Measurements from ENCODE around the gene ZNF609. TPM values are rescaled to one million over a fixed set of nuclear protein-coding genes. Genes with fewer than 3 reads are reported as not detected.

Gene ZNF609
- total RNA-seq, 1 experiment from 2014 or later, result 17.7 TPM

GRCh38 chr15:64525828-64526530 is 65.6 kb downstream of the ZNF609 start:
- Histone ChIP-seq H3K4me3 (no peak overlapping the region), H3K36me3 (no peaks in the 10 kb centered on the region; the same call in 1 of the 2 replicates), H3K4me1 (replicated peaks) (peaks cover 22% of the 10 kb centered on the region), H3K27me3 (replicated peaks) (no peaks in the 10 kb centered on the region), H3K9me3 (replicated peaks) (no peaks in the 10 kb centered on the region; the same call in 1 of the 2 replicates), H3K27ac (no peak overlapping the region)
- no peak for DNase-seq (ENCODE audit: low read depth in 1 of 2, low spot score in 2 of 2)

- Histone ChIP-seq H3K36me3 (no peaks in the 10 kb centered on the region; the same call in 1 of the 2 replicates), H3K27ac (peak overlapping the region; percentile 10; the same call in 1 of the 2 replicates), H3K9me3 (replicated peaks) (no peaks in the 10 kb centered on the region), H3K4me1 (replicated peaks) (peaks cover 7% of the 10 kb centered on the region), H3K27me3 (replicated peaks) (no peaks in the 10 kb centered on the region), H3K4me3 (no peak overlapping the region)
- DNase-seq (ENCODE audit: low read depth in 1 of 2, low spot score in 2 of 2), result peak in 1 of 2 experiments; percentile 29
Measured at GRCh38 chr15:64527263-64527984, 67.0 kb downstream of the ZNF609 start.

DNA sequence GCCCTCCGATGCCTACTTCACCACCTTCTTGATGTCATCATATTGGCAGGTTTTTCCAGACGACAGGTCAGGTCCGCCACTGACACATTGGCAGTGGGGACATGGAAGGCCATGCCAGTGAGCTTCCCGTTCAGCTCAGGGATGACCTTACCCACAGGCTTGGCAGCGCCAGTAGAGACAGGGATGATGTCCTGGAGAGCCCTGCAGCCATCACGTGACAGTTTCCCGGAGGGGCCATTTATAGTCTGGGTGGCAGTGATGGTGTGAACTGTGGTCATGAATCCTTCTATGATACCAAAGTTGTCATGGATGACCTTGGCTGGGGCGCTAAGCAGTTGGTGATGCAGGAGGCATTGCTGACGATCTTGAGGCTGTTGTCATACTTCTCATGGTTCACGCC is 68.5 kb downstream of the ZNF609 start:
- Histone ChIP-seq H3K4me3 (no peak overlapping the region), H3K9me3 (replicated peaks) (no peaks in the 10 kb centered on the region), H3K27ac (no peak overlapping the region), H3K36me3 (no peaks in the 10 kb centered on the region; the same call in 1 of the 2 replicates), H3K4me1 (replicated peaks) (peaks cover 6% of the 10 kb centered on the region), H3K27me3 (replicated peaks) (no peaks in the 10 kb centered on the region)
- DNase-seq (ENCODE audit: low read depth in 1 of 2, low spot score in 2 of 2), result no peak

DNA sequence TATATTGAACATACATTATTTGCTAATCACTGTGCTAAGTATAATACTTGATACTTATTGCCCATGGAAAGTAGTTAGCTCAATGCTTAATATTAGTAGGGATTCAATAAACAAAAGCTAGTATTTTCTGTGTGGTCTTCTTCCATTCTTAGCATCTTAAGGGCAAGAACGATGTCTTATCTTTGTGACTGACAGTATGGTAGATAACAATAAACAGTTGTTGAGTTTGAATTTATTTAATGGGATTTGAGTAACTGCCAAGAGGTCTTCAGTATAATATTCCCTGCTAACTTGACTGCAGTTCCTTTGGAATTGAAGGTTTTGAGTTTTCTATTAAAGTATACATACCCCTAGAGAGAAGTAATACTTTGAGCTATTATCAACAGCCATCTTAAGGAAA is 70.1 kb downstream of the ZNF609 start:
- no peak for DNase-seq (ENCODE audit: low read depth in 1 of 2, low spot score in 2 of 2)
- H3K4me3 ChIP-seq, result no peak overlapping the region
- H3K36me3 ChIP-seq, result no peaks in the 10 kb centered on the region; the same call in 1 of the 2 replicates
- peaks cover 8% of the 10 kb centered on the region for H3K4me1 ChIP-seq (replicated peaks)
- no peaks in the 10 kb centered on the region for H3K9me3 ChIP-seq (replicated peaks)
- no peaks in the 10 kb centered on the region for H3K27me3 ChIP-seq (replicated peaks)
- no peak overlapping the region for H3K27ac ChIP-seq

GRCh38 chr15:64530918-64531317 is 70.5 kb downstream of the ZNF609 start:
- H3K27me3 ChIP-seq (replicated peaks), result no peaks in the 10 kb centered on the region
- H3K4me3 ChIP-seq, result no peak overlapping the region
- peaks cover 13% of the 10 kb centered on the region for H3K4me1 ChIP-seq (replicated peaks)
- no peak overlapping the region for H3K27ac ChIP-seq
- H3K9me3 ChIP-seq (replicated peaks), result no peaks in the 10 kb centered on the region
- no peaks in the 10 kb centered on the region; the same call in 1 of the 2 replicates for H3K36me3 ChIP-seq
- DNase-seq (ENCODE audit: low read depth in 1 of 2, low spot score in 2 of 2), result no peak

- Histone ChIP-seq H3K27ac (no peak overlapping the region), H3K27me3 (replicated peaks) (no peaks in the 10 kb centered on the region), H3K4me3 (no peak overlapping the region), H3K4me1 (replicated peaks) (peaks cover 19% of the 10 kb centered on the region), H3K36me3 (no peaks in the 10 kb centered on the region; the same call in 1 of the 2 replicates), H3K9me3 (replicated peaks) (no peaks in the 10 kb centered on the region)
- DNase-seq (ENCODE audit: low read depth in 1 of 2, low spot score in 2 of 2), result no peak
Measured at GRCh38 chr15:64532521-64533315, 72.3 kb downstream of the ZNF609 start.

GRCh38 chr15:64535460-64536243 is 75.3 kb downstream of the ZNF609 start:
- Histone ChIP-seq H3K27me3 (replicated peaks) (no peaks in the 10 kb centered on the region), H3K9me3 (replicated peaks) (no peaks in the 10 kb centered on the region), H3K4me3 (no peak overlapping the region), H3K36me3 (no peaks in the 10 kb centered on the region), H3K4me1 (replicated peaks) (peaks cover 18% of the 10 kb centered on the region), H3K27ac (peak overlapping the region; percentile 18; the same call in 1 of the 2 replicates)
- DNase-seq (ENCODE audit: low read depth in 1 of 2, low spot score in 2 of 2), result no peak

DNA sequence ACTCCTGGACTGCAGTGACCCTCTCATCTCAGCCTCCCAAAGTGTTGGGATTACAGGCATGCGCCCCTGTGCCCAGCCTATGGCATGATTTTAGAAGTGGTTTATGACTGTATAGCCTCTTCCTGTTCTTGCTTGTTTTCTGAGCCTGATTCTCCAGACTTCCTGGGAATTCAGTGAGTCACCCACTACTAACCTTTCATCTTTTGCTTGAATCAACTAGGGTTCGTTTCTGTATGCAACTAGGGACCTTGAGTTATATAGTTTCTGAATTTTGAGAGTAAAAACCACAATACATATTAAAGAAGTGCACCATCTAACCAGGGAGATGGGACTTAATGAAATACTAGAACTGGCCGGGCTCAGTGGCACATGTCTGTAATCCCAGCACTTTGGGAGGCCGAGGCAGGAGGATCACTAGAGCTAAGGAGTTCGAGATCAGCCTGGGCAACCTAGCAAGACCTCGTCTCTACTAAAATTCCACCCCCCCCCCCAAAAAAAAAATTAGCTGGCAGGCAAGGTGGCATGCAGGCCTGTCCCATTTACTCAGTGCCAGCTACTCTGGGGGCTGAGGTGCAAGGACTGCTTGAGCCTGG is 76.0 kb downstream of the ZNF609 start:
- H3K27ac ChIP-seq, result peak overlapping the region; percentile 18
- no peak overlapping the region for H3K4me3 ChIP-seq
- no peaks in the 10 kb centered on the region for H3K36me3 ChIP-seq
- H3K9me3 ChIP-seq (replicated peaks), result no peaks in the 10 kb centered on the region
- DNase-seq (ENCODE audit: low read depth in 1 of 2, low spot score in 2 of 2), result peak; percentile 47 to 72
- peaks cover 18% of the 10 kb centered on the region for H3K4me1 ChIP-seq (replicated peaks)
- H3K27me3 ChIP-seq (replicated peaks), result no peaks in the 10 kb centered on the region

DNA sequence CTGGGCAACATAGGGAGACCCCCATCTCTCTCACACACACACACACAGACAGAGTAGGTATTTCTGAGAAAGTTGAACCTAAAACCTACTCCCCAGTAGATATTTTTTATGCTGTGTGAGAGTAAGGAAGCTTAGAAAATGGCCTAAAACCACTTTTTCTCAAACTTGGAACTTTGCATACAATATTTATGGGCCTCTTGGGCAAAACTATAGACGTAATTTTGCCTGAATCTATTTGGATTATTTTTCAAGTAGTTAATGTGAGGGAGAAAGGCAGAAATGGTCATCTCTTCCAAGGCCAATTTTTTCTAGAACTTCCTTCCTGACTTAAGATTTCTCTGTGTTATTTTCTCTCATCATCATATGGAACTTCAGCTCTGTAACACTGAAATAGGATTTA is 81.7 kb downstream of the ZNF609 start:
- no peaks in the 10 kb centered on the region for H3K36me3 ChIP-seq
- no peaks in the 10 kb centered on the region for H3K9me3 ChIP-seq (replicated peaks)
- no peak overlapping the region for H3K4me3 ChIP-seq
- no peak overlapping the region for H3K27ac ChIP-seq
- no peaks in the 10 kb centered on the region for H3K27me3 ChIP-seq (replicated peaks)
- H3K4me1 ChIP-seq (replicated peaks), result no peaks in the 10 kb centered on the region; the same call in 1 of the 2 replicates
- no peak for DNase-seq (ENCODE audit: low read depth in 1 of 2, low spot score in 2 of 2)

DNA sequence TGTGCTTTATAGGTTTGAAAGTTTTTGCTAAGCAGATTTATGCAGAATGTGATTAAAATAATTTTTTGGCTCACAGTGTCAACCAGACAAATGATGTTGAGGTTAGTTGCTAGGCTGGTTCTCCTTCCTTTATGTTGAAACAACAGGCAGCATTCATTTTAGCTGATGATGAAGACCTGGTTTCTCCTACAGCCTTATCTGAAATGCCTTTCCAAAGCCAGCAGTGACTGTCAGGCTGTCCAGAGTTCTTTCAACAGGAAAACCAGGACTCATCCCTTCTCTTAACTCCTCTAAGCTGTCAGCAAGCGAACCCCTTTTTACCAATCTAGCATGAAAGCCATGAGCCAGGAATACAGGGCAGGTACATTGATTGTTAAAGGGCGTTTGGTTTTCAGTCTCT is 84.1 kb downstream of the ZNF609 start:
- no peak overlapping the region for H3K4me3 ChIP-seq
- H3K27ac ChIP-seq, result no peak overlapping the region
- H3K27me3 ChIP-seq (replicated peaks), result no peaks in the 10 kb centered on the region
- no peaks in the 10 kb centered on the region for H3K9me3 ChIP-seq (replicated peaks)
- DNase-seq (ENCODE audit: low read depth in 1 of 2, low spot score in 2 of 2), result no peak
- H3K36me3 ChIP-seq, result no peaks in the 10 kb centered on the region
- H3K4me1 ChIP-seq (replicated peaks), result no peaks in the 10 kb centered on the region

GRCh38 chr15:64547275-64547674 is 86.9 kb downstream of the ZNF609 start:
- no peak overlapping the region for H3K4me3 ChIP-seq
- no peaks in the 10 kb centered on the region for H3K36me3 ChIP-seq
- no peak for DNase-seq (ENCODE audit: low read depth in 1 of 2, low spot score in 2 of 2)
- no peaks in the 10 kb centered on the region for H3K4me1 ChIP-seq (replicated peaks)
- H3K27ac ChIP-seq, result no peak overlapping the region
- H3K27me3 ChIP-seq (replicated peaks), result no peaks in the 10 kb centered on the region
- H3K9me3 ChIP-seq (replicated peaks), result no peaks in the 10 kb centered on the region

GRCh38 chr15:64548235-64548634 is 87.9 kb downstream of the ZNF609 start:
- Histone ChIP-seq H3K27me3 (replicated peaks) (no peaks in the 10 kb centered on the region), H3K4me1 (replicated peaks) (no peaks in the 10 kb centered on the region), H3K9me3 (replicated peaks) (no peaks in the 10 kb centered on the region), H3K36me3 (no peaks in the 10 kb centered on the region), H3K27ac (no peak overlapping the region), H3K4me3 (no peak overlapping the region)
- no peak for DNase-seq (ENCODE audit: low read depth in 1 of 2, low spot score in 2 of 2)

- Histone ChIP-seq H3K4me3 (no peak overlapping the region), H3K27me3 (replicated peaks) (no peaks in the 10 kb centered on the region), H3K27ac (no peak overlapping the region), H3K9me3 (replicated peaks) (no peaks in the 10 kb centered on the region), H3K4me1 (replicated peaks) (no peaks in the 10 kb centered on the region), H3K36me3 (no peaks in the 10 kb centered on the region)
- DNase-seq (ENCODE audit: low read depth in 1 of 2, low spot score in 2 of 2), result no peak
Measured at GRCh38 chr15:64549860-64550259, 89.5 kb downstream of the ZNF609 start.

Measured in SJSA1 (cell line).